HT-29 (cell line): ENCODE results near the gene LAD1. TPM values are rescaled to one million over a fixed set of nuclear protein-coding genes. Genes with fewer than 3 reads are reported as not detected.

Source experiments
- DNase-seq: peaks from one replicate; pipeline ENCODE4 v3.0.0-alpha.2; 2015; ENCODE audit warnings: low spot score
- total RNA-seq: library from RNA; depleted of rRNA; stranded (reverse); fragments of >200 nt; shearing (Covaris generic); gene quantifications from 2 replicates; pipeline ENCODE4 v1.2.3, GENCODE V29; 2014

Gene LAD1
- total RNA-seq, 1 experiment from 2014 or later: 216 TPM

GRCh38 chr1:201419746-201420607 lies 20.9 kb upstream of the LAD1 start:
- no peak for DNase-seq

GRCh38 chr1:201419256-201419655 lies 20.1 kb upstream of the LAD1 start:
- DNase-seq: no peak

- DNase-seq: no peak
These were observed 19.3 kb upstream of the LAD1 start for GRCh38 chr1:201418461-201418860.

- no peak for DNase-seq
These were observed 15.1 kb upstream of the LAD1 start for GRCh38 chr1:201414051-201414738.

- DNase-seq: no peak
These were observed 12.2 kb upstream of the LAD1 start for GRCh38 chr1:201411292-201411691.

GRCh38 chr1:201409440-201409839 lies 10.3 kb upstream of the LAD1 start:
- DNase-seq: no peak

GRCh38 chr1:201408834-201409200 lies 9.7 kb upstream of the LAD1 start:
- DNase-seq: no peak

- peak; percentile 95 for DNase-seq
These were observed 9.2 kb upstream of the LAD1 start for GRCh38 chr1:201408176-201408833.

GRCh38 chr1:201406831-201407406 lies 7.8 kb upstream of the LAD1 start:
- DNase-seq: peak; percentile 16

- peak; percentile 69 for DNase-seq
These were observed 6.3 kb upstream of the LAD1 start for GRCh38 chr1:201405484-201405831.

- DNase-seq: no peak
These were observed 5.8 kb upstream of the LAD1 start for GRCh38 chr1:201404722-201405483.

GRCh38 chr1:201404055-201404454 lies 4.9 kb upstream of the LAD1 start:
- DNase-seq: no peak

GRCh38 chr1:201403359-201403758 lies 4.2 kb upstream of the LAD1 start:
- no peak for DNase-seq

GRCh38 chr1:201401700-201402099 lies 2.6 kb upstream of the LAD1 start:
- DNase-seq: no peak

- no peak for DNase-seq
These were observed 1.7 kb upstream of the LAD1 start for GRCh38 chr1:201400852-201401230.

GRCh38 chr1:201400212-201400851 lies 1.2 kb upstream of the LAD1 start:
- DNase-seq: no peak

GRCh38 chr1:201399352-201400126 lies 415 bp upstream of the LAD1 start:
- DNase-seq: peak; percentile 74

GRCh38 chr1:201397675-201398074 lies 1.4 kb downstream of the LAD1 start:
- peak; percentile 56 for DNase-seq

GRCh38 chr1:201396861-201397464 lies 2.2 kb downstream of the LAD1 start:
- DNase-seq: peak; percentile 87

GRCh38 chr1:201395936-201396335 lies 3.2 kb downstream of the LAD1 start:
- DNase-seq: no peak
